ENCODE measurements around the gene KRTAP10-12. TPM values are rescaled to one million over a fixed set of nuclear protein-coding genes. Genes with fewer than 3 reads are reported as not detected.

The KRTAP10-12 gene
- total and polyA plus RNA-seq, 2 of the 4 experiments (the other 2 are of a cell fraction) = not detected

DNA sequence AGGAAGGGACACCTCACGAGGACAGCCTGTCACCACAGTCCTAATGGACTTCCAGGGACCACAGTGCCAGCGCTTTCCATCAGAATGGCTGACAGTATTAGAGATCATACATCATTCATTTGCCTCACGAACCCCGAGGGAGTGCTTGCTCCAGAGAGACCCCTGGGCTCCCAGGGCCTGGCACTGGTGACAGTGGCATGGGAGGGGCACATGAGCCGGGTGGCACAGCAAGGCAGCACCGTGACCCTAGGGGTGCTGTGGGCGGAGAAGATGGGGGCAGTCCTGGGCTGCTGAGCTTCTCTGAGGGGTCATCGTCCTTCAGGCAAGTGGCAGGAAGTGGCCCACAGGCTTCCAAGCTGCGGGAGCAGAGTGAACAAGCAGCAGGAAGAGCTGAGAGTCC, 30.8 kb downstream of the KRTAP10-12 start:
- no TSS peak for BruUV-seq (replicated peaks)
- Histone ChIP-seq H3K18ac (ENCODE audit: low read depth, low read length) (no peak overlapping the region), H3K27me3 (ENCODE audit: control insufficient read depth, insufficient read depth, low read length) (peaks cover 42% of the 10 kb centered on the region)

More for the DNA sequence above, 30.8 kb downstream of the KRTAP10-12 start:
- Histone ChIP-seq H3K9ac (ENCODE audit: low read depth, low read length) (no peak overlapping the region), H3K14ac (replicated peaks; ENCODE audit: low read depth, low read length) (no peak overlapping the region), H2BK120ac (ENCODE audit: low read depth, low read length) (no peak overlapping the region), H3K9me3 (ENCODE audit: control insufficient read depth, insufficient read depth, low read length) (no peaks in the 10 kb centered on the region), H3K27ac (ENCODE audit: insufficient read depth, low read length) (no peak overlapping the region), H2AK5ac (ENCODE audit: low read depth, low read length) (no peak overlapping the region), H2AK9ac (replicated peaks; ENCODE audit: low read depth, low read length, poor library complexity) (no peak overlapping the region), H3K9me1 (ENCODE audit: insufficient read depth, low read length) (no peaks in the 10 kb centered on the region), H3K79me1 (ENCODE audit: low read depth in 1 of 2, low read length in 2 of 2) (no peaks in the 10 kb centered on the region), H4K8ac (ENCODE audit: low read depth in 2 of 2, low read length in 2 of 2) (no peak overlapping the region), H3K4me1 (ENCODE audit: control insufficient read depth, insufficient read depth, low read length) (no peaks in the 10 kb centered on the region), H3K4me2 (ENCODE audit: low read depth, low read length) (no peak overlapping the region), H2BK5ac (ENCODE audit: low read depth, low read length, poor library complexity, severe bottlenecking) (no peak overlapping the region), H3K56ac (ENCODE audit: extremely low read depth, insufficient read depth, low read length) (no peak overlapping the region), H3K36me3 (ENCODE audit: control insufficient read depth, insufficient read depth, low read length) (no peaks in the 10 kb centered on the region), H3K4me3 (ENCODE audit: insufficient read depth, low read depth, low read length) (no peak overlapping the region), H3K4ac (ENCODE audit: low read depth, low read length) (no peak overlapping the region), H2BK20ac (ENCODE audit: low read depth, low read length) (no peak overlapping the region), H3K23ac (ENCODE audit: low read depth, low read length) (no peak overlapping the region), H4K20me1 (ENCODE audit: insufficient read depth, low read length) (no peaks in the 10 kb centered on the region), H2BK15ac (ENCODE audit: low read depth, low read length) (no peak overlapping the region), H2AFZ (replicated peaks; ENCODE audit: low read length, poor library complexity) (no peak overlapping the region), H4K91ac (ENCODE audit: insufficient read depth, low read depth, low read length) (no peak overlapping the region), H4K5ac (ENCODE audit: low read depth, low read length) (no peak overlapping the region)
- DNase-seq = no peak
- dilution Hi-C loops (cut with HindIII; ENCODE audit: low sequenced_read_pairs, unreplicated experiment) = no loop called here
- ATAC-seq (ENCODE audit: low read depth) = no peak
- in situ Hi-C loops (cut with MboI; ENCODE audit: low sequenced_read_pairs) = no loop called here
- ChIA-PET POLR2A (ENCODE audit: unreplicated experiment) (no interaction called here), CTCF (no interaction called here)
- TF ChIP-seq NFE2L2 (IDR thresholded peaks at IDR 0.05; ENCODE audit: low read depth, low read length) (no peak), RAD21 (IDR thresholded peaks at IDR 0.05; ENCODE audit: low read length) (no peak), SMC3 (IDR thresholded peaks at IDR 0.05; ENCODE audit: low read depth, low read length) (no peak), RCOR1 (IDR thresholded peaks at IDR 0.05; ENCODE audit: insufficient replicate concordance, low read length) (no peak), POLR2A (IDR thresholded peaks at IDR 0.05; ENCODE audit: low read depth, low read length) (no peak), FOS (IDR thresholded peaks at IDR 0.05; ENCODE audit: low read depth, low read length) (no peak), CHD1 (IDR thresholded peaks at IDR 0.05; ENCODE audit: low read depth, low read length) (no peak), MAFK (IDR thresholded peaks at IDR 0.05; ENCODE audit: low read depth, low read length) (no peak), CEBPB (IDR thresholded peaks at IDR 0.05; ENCODE audit: low read depth, low read length) (no peak), USF2 (IDR thresholded peaks at IDR 0.05; ENCODE audit: low read depth, low read length) (no peak), RFX5 (IDR thresholded peaks at IDR 0.05; ENCODE audit: low read depth, low read length) (no peak), MXI1 (IDR thresholded peaks at IDR 0.05; ENCODE audit: borderline replicate concordance, low read depth, low read length) (no peak), BHLHE40 (IDR thresholded peaks at IDR 0.05; ENCODE audit: low read depth, low read length) (no peak), MAZ (IDR thresholded peaks at IDR 0.05; ENCODE audit: borderline replicate concordance, low read depth, low read length) (no peak)
- TF ChIP-seq, protein P1, sequence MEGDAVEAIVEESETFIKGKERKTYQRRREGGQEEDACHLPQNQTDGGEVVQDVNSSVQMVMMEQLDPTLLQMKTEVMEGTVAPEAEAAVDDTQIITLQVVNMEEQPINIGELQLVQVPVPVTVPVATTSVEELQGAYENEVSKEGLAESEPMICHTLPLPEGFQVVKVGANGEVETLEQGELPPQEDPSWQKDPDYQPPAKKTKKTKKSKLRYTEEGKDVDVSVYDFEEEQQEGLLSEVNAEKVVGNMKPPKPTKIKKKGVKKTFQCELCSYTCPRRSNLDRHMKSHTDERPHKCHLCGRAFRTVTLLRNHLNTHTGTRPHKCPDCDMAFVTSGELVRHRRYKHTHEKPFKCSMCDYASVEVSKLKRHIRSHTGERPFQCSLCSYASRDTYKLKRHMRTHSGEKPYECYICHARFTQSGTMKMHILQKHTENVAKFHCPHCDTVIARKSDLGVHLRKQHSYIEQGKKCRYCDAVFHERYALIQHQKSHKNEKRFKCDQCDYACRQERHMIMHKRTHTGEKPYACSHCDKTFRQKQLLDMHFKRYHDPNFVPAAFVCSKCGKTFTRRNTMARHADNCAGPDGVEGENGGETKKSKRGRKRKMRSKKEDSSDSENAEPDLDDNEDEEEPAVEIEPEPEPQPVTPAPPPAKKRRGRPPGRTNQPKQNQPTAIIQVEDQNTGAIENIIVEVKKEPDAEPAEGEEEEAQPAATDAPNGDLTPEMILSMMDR (conservative IDR thresholded peaks at IDR 0.05; ENCODE audit: low read depth, low read length) = no peak
- TF ChIP-seq, protein P2, sequence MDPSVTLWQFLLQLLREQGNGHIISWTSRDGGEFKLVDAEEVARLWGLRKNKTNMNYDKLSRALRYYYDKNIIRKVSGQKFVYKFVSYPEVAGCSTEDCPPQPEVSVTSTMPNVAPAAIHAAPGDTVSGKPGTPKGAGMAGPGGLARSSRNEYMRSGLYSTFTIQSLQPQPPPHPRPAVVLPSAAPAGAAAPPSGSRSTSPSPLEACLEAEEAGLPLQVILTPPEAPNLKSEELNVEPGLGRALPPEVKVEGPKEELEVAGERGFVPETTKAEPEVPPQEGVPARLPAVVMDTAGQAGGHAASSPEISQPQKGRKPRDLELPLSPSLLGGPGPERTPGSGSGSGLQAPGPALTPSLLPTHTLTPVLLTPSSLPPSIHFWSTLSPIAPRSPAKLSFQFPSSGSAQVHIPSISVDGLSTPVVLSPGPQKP (IDR thresholded peaks at IDR 0.05; ENCODE audit: borderline replicate concordance, low read depth, low read length) = no peak
- intact Hi-C loops (cut with micrococcal nuclease) = no loop called here
- WGBS, 2 experiments (ENCODE audit: extremely low coverage in 2 of 2, insufficient read length in 1 of 2) = 54% methylated on average over 4 of the region's 9 CpGs; no CpG with 5 or more reads in 1 of the 2 experiments
